NCI-H345 treated with DMSO at 0.1 percent for 48 hours (cell line): Measurements from ENCODE around the gene ADARB2.
"Not testable (repeated sequence)": the region's sequence is repeated elsewhere in the genome, so short reads cannot be mapped to it uniquely, and the experiment has no call there.

ENCODE experiments used
- DNase-seq: peaks from one replicate; lab custom pipeline; 2025; ENCODE audit not compliant: unreplicated experiment; lab: John Stamatoyannopoulos, UW

Gene ADARB2

DNA sequence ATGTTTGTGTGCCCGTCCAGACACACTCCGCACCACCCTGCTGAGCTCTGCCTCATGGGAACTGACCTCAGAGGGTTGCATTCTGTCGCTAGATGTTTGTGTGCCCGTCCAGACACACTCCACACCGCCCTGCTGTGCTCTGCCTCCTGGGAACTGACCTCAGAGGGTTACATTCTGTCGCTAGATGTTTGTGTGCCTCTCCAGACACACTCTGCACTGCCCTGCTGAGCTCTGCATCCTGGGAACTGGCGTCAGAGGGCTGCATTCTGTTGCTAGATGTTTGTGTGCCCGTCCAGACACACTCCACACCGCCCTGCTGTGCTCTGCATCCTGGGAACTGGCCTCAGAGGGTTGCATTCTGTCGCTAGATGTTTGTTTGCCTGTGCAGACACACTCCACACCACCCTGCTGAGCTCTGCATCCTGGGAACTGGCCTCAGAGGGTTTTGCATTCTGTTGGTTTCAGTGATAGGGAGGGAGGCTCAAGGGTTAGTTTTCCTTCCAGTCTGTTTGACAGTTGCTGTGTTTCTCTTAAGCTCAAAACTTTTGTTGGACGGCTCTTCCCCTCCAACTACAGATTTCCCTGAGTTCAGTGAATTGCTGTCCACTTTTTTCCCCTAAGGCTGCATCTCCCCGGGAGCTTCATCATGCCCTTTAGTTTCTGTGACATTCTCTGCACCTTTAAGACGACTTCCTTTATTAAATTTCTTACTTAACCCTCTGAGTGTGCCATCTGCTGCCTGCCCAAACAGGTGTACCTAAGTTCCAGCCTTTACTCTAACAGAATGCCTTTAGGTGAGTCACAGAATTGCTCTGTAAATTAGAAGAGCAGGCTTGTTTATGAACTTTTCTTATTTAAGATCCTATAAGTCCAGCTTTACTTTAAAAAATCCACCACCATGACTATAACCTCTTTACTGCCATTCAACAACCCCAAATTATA lies 119.7 kb downstream of the ADARB2 start:
- not testable (repeated sequence) for DNase-seq

DNA sequence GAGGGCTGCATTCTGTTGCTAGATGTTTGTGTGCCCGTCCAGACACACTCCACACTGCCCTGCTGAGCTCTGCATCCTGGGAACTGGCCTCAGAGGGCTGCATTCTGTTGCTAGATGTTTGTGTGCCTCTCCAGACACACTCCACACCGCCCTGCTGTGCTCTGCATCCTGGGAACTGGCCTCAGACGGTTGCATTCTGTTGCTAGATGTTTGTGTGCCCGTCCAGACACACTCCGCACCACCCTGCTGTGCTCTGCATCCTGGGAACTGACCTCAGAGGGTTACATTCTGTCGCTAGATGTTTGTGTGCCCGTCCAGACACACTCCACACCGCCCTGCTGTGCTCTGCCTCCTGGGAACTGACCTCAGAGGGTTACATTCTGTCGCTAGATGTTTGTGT lies 120.6 kb downstream of the ADARB2 start:
- DNase-seq = not testable (repeated sequence)

DNA sequence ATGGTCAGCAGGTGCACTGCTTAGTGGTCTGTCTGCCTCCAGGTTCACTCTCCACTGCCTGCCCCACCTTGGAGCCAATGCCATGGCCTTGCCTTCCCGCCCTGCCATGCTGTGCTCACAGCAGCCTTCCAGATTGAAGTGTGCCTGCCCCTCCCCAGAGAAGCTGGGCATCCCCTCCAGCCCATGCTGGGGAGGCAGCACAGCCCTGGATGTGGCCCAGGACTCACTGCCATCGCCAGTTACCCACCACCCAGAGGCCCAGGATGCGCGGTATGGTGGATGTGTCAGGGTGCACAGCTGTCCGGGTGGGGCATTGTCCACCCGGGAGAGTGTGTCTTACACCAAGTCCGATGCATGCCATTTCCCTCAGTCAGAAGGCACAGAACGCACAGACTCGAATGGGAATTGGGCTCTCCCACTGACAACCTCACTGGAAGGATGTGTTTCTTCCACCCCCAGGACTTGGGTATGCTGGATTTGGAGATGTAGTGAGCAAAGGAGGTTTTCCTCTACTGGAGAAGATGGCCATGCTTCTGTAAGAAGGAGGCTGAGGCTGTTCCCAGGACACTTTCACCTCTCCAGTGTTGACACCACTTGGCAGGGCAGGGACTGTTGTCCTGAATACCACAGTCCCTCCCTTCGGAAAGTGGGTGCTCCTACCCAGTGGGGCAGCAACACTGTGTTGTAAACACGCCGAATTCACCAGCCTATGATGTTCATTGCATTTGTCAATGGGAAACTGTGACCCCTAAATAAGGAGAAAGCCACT lies 122.0 kb downstream of the ADARB2 start:
- DNase-seq = no peak

DNA sequence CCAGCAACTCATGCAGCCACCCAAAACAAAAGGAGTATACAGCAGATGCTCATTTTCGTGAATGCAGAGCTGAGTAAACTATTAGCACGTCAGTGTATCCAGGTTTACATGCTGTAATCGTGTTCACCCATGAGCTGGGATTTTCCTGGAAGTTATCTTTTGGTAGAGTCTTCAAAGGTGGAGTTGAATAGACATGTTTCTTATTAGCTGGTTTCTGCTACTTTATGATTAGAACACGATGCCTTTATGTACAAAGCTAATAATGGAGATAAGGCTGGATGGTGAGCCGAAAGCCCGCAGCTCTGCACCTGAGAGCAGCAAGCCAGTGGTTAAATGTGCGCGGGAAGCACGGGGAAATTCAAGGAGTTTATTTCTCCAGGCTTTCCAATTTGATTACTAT lies 123.8 kb downstream of the ADARB2 start:
- no peak for DNase-seq

DNA sequence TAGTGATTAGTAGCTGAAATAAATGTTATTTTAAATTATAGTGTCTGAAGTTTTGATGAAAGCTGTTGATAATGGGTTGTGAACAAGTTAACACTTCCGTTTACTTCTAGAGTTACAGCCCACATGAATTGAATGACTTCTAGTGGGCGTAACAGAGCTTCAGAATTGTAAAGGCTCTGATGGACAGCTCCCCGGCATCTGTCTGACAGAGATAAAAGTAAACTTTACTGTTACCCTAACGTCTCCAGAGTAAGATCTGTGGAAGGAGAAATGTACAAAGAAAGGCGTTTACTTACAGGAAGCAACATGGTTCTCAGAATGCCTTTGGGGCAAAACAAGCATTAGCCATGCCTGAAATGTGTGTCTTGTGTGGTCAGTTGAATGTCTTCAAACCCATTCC lies 124.4 kb downstream of the ADARB2 start:
- DNase-seq = no peak

DNA sequence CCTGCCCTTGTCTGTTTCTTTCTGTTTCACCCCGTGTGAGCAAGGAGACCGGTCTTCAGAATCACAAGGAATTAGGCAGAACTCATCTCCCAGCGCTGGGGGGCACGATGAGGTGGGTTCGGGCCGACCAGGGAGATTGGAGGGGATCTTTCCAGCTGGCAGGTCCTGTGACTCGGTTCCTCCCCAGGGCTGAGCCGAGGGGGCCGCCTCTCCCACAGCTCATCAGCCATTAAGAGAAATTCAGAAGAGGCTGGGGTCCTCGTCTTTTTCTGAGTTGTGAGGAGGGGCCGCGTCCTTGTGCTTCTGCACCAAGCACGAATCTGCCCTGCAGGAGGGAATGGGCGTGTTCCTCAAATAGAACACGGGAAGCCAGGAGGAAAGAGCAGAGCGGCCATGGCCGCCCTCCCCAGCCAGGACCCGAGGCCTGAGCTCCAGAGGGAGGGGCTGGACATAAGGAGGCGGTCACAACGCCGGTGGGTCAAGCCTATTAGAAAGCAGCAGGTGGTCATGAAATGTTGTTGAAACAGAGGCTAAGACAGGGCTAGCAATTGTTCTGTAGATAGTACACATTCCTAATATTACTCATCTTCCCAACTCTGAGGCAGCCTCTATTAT lies 125.3 kb downstream of the ADARB2 start:
- no peak for DNase-seq

DNA sequence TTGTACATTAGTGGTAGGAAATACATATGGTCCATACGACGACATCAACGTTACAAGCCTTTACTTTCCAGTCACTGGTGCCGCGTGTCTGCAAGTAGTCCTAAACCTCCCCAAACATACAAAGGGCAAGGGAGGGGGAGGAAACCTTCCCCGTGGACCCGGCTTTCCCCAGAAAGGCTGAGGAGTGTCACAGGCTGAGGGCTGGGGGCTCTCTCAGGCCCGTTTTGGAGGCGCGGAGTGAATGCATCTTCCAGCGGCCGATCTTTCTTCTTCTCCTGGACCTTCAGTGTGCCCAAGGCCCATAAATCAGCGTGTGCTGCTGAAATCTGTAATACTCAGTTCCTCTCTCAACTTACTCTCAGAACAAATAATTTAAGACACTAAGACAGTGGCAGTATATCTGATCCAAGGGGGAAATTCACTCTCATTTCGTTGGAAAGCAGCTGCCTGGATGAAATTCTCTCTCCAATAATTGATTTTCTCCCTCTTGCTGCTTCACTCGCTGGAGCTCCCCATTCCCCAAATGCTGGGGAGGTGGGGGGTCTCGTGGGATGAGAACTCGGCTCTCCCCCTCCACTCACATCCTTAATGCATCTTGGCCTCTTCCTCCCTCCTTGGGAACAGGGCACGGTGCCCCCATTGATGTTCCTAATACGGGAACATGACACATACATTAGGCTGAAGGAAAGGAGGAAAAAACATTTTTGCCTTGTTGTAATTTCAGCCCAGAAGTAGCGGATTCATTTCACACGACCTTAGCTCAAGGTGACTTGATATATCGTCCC lies 126.1 kb downstream of the ADARB2 start:
- no peak for DNase-seq

DNA sequence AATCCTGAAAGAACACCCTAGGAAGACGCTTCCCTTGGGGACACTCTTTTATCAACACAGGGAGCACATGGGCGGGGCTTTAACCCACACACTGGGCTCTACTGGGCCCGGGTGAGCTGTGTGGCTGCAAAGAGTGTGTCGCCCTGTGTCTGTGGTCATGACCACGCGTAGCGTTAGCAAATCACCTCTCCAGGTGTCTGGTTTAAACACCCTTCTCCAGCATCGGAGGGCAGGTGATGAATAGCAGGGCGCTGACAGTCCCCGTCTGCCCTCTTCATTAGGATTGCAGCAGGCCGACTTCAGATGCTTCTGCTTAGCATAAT lies 127.7 kb downstream of the ADARB2 start:
- no peak for DNase-seq

DNA sequence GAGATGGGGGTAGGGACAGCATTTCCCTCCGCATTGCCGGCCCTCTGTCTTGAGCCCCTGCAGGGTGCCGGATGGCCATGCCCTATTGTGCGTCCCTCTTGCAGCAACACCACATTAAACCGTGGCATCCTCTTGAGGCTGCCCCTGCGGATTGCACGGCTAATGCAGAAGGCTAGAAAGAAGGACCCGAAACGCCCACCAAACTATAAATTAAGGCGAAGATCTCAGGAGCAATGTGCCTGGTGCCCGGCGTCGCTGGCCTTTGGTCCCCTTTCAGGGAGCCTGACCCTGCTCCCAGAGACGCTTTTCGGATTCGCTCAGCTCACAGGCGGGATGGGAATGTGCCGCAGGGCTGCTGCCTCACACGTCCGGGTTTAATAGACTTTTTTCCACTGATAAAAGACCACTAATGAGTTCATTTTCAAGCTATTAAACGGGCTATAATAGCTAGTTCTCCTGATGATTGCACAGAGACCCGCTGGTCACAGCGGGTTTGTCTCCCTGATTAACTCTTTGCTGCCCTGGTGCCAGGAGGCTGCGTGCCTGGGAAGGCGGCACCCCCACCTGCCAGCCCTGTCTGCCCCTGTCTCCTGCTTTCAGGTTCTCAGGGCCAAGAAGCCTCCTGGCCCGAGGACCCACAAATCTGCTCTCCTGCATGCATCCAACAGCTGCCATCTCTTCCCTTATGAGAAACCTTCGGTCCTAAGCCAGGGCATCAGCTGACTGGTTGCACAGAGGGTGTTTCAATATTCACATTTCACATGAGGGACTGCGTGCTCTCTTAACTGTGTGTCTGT lies 128.3 kb downstream of the ADARB2 start:
- DNase-seq = no peak

DNA sequence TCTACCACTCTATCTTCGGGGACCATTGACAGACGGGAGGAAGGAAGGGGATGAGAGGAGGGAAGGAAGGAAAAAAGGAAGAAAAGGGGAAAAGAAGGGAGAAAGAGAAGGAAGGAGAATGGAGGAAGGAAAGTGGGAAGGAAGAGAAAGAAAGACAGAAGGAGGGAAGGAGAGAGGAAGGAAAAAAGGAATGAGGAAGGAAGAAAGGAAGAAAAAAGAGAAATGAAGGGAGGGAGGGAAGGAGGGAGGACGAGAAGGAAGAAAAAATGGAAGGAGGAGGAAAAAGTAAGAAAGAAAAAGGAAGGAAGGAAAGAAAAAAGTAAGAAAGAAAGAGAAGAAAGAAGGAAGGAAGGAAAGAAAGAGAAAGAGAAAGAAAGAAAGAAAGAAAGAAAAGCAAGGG lies 128.9 kb downstream of the ADARB2 start:
- no peak for DNase-seq

DNA sequence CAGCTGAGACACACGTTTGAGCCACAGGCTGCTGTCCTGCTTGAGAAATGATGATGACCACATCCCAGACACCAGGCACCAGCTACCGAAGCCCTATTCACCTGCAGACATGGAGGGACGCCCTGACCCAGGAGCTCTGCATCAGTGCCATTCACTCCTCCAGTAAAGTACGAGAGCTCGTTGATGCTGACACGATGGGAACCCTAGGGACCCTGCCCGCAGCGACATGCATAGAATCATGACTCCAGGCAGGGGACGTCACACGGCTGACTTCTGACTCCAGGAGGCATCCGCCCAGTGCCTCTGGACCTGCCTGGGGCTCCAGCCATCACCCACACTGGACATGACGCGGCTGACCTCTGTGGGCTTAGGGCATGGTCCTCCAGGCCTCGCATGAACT lies 129.9 kb downstream of the ADARB2 start:
- no peak for DNase-seq

DNA sequence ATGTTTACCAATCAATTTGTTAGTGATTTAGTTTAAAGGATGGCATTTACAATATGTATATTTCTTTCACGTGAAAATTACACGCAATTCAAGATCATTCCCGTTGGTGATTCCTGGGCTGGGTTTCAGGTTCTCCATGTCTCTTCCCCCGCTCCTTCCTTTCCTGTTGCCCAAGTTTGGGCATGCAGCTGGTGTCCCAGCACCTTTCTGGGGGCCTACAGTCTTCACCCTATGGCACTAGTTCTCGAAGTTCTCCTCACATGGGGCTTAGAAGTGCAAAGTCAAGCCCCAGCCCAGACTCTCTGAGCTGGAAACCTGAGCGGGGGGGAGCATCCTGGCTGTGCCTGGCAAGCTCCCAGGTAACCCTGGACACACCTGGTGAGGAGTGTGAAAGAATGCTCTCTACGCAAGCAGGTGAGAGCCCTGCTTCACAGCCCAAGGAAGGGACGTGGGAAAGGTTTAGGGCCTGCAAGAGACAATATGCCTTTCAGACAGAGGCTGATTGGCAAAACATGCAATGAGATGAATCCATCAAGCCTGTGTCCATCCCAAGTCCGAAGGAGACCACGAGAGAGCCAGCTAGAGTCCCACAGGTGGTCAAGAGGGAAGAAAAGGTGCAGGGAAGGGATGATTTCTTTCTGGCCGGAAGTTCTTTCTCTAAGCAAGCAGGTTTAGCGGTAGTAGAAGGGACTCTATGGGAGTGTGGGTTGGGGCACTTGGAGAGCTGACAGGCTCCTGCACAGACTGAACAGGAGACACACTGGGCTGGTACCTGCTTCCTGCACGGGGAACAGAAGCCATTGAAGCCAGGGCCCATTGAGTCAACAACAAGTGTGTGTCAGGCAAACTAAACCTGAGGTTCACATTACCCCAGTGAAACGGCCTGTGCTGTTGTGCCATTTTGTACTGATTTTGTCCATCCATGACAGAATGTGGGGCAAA lies 131.1 kb downstream of the ADARB2 start:
- no peak for DNase-seq

DNA sequence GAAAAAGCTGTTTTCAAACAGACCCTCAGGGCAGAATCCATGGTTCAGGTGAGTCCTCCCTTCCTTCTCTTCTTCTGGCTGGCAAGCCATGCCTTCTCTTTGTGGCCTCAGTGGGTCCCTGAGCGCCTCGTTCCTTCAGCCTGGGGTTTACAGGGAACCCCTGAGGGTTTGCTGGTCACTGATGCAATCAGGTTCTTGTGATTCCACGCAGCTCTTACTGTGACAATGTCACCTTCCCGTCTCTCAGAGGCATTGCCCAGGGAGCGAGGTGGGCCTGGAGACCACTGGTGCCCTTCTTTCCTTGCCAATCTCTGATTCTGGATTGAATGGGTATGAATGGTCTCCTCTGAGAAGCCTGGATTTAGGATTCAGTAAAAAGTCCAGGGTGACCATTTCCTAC lies 132.2 kb downstream of the ADARB2 start:
- DNase-seq = no peak

DNA sequence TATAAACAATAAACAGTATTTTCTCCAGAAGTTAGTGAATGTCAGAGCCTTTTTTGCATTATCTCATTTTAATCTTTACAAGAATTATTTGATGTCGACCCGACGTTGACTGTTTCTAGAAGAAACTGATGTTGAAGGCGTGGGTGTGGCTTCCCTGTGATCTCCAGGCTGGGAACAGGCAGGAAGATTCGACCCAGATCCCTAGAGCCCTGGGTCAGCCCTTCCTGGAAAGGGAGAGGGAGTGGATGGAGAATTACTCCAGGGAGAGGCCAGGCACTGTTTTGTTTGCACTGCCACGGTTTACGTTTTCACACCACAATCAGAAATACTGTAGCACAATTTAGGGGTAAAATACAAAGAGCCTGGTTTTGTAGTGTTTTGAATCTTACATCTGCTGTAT lies 133.1 kb downstream of the ADARB2 start:
- DNase-seq = no peak

DNA sequence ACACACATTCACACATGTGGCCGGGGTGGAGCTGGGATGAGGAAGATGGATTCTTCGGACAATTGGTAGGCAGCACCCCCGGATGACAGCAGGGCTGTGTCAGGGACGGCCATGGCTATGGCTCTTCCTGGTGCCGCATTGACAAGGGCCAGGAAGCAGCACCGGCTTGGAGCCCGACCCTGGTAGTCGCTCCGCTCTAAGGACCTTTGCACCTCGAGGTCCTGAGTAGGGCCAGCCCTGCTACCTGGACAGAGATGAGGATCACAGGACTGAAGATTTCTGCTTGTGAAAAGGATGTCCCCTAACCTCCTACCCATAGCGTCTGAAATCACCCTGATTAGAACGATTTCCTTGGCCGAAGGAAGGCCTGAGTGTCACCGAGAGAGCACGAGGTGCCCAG lies 134.1 kb downstream of the ADARB2 start:
- peak; percentile 24 for DNase-seq

DNA sequence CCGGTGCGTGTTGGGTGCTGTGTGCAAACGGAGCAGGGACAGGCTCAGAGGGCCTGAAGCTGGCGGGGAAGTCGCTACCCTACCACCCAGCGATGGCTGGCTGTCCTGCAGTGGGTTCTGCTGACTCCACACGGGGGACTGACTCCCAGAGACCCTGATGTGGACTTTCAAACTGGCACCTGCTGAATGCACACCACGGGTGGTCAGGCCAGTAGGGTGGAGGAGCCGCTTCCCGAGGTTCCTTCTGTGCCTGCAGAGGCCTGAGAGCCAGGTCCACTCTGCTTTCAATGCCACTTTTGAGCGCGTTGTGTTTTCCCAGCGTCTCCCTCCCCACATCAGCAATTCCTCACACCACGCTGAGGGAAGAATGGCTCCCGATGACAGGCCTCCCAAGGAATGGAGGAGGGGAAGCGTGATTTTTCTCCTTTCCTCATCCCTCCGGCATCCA lies 135.3 kb downstream of the ADARB2 start:
- DNase-seq = no peak

DNA sequence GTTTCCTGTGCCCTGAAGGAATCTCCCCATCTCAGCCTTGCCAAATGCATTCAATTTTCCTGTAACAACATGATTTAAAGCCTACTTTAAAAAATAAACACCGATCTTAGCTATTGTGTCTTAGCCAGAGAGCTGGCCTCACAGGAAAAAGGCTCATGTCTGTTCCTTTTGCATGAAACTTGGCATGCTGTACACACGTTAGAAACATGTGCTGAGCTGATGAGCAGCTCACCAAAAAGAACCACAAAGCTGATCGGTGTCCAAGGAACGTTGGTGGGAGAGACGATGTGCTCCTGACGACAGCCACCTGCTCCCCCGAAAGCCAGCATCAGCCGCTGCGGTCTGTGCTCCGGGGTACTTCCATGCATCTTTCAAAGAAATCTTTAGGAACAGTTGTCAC lies 135.9 kb downstream of the ADARB2 start:
- DNase-seq = no peak

DNA sequence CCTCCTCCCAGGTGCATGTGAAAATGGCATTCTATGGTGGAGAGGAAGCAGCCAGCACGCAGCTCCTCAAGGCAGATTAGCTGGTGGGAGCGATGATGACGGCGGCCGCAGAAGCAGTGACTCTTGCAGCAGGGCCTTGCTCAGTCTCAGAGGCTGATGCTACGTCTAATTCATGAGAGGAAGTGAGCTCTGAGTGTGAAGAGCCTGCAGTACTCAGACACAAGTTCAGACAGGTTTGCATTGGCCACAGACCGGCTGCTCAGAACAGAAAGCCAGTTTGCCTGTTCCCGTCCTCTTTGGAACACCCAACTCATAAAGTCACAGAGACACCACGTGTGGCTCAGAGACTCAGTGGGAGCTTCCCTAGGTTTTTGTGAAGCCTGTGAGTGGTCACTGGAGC lies 136.5 kb downstream of the ADARB2 start:
- DNase-seq = no peak
